ENCODE data around the gene ATN1.
A peak's percentile ranks its signal among the peaks of the same experiment; 100 is the strongest.

ATN1 gene

GRCh38 chr12:6928703-6929407, 1.1 kb downstream of the ATN1 start:
- peak; percentile 31 for DNase-seq

- DNase-seq: peak; percentile 41
Measured at GRCh38 chr12:6929466-6930452, 2.0 kb downstream of the ATN1 start.

GRCh38 chr12:6932766-6933165, 5.0 kb downstream of the ATN1 start:
- DNase-seq: no peak

- no peak for DNase-seq
Measured at GRCh38 chr12:6934110-6934509, 6.4 kb downstream of the ATN1 start.

- no peak for DNase-seq
Measured at GRCh38 chr12:6935371-6936193, 7.8 kb downstream of the ATN1 start.

GRCh38 chr12:6936194-6936635, 8.5 kb downstream of the ATN1 start:
- DNase-seq: no peak

DNA sequence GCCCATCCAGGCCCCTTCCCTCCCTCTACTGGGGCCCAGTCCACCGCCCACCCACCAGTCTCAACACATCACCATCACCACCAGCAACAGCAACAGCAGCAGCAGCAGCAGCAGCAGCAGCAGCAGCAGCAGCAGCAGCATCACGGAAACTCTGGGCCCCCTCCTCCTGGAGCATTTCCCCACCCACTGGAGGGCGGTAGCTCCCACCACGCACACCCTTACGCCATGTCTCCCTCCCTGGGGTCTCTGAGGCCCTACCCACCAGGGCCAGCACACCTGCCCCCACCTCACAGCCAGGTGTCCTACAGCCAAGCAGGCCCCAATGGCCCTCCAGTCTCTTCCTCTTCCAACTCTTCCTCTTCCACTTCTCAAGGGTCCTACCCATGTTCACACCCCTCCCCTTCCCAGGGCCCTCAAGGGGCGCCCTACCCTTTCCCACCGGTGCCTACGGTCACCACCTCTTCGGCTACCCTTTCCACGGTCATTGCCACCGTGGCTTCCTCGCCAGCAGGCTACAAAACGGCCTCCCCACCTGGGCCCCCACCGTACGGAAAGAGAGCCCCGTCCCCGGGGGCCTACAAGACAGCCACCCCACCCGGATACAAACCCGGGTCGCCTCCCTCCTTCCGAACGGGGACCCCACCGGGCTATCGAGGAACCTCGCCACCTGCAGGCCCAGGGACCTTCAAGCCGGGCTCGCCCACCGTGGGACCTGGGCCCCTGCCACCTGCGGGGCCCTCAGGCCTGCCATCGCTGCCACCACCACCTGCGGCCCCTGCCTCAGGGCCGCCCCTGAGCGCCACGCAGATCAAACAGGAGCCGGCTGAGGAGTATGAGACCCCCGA, 9.1 kb downstream of the ATN1 start:
- peak; percentile 75 for DNase-seq

GRCh38 chr12:6937481-6938352, 10.0 kb downstream of the ATN1 start:
- peak; percentile 95 for DNase-seq

GRCh38 chr12:6938353-6939190, 10.8 kb downstream of the ATN1 start:
- DNase-seq: no peak

DNA sequence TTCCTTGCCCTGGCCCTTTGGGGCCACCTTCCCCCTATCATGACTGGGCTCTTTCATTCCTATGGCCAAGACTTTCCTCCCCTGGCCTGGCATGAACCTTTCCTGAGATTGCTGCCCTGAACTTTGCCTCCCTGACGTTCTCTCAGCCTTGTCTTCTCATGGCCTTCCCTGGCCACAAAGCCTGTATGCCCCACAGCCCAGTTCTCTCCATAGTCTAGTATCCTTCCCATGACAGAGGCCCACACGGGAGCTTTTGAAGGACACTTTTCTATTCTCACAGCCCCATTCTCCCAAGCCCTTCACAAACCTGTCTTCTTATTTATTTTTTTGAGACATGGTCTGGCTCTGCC, 11.4 kb downstream of the ATN1 start:
- no peak for DNase-seq

GRCh38 chr12:6941267-6941666, 13.5 kb downstream of the ATN1 start:
- DNase-seq: no peak

GRCh38 chr12:6941782-6942181, 14.0 kb downstream of the ATN1 start:
- DNase-seq: no peak

GRCh38 chr12:6942331-6942665, 14.5 kb downstream of the ATN1 start:
- DNase-seq: peak; percentile 50

DNA sequence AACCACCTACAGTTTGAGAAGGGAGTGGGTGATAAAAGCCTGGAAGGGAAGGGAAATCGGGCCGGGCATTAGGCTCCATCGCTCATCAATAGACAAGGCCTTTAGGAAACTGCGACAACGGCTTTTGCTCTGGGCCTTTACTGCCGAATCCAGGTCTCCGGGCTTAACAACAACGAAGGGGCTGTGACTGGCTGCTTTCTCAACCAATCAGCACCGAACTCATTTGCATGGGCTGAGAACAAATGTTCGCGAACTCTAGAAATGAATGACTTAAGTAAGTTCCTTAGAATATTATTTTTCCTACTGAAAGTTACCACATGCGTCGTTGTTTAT, 15.6 kb downstream of the ATN1 start:
- DNase-seq: peak; percentile 86

- DNase-seq: peak; percentile 90
Measured at GRCh38 chr12:6943722-6944380, 16.1 kb downstream of the ATN1 start, which contains the start of the genes C12orf57 and RNU7-1. Gene C12orf57, plus strand, starts transcription at chr12:6944022. Its CDS starts 100 bp downstream, at chr12:6944122. Gene RNU7-1, plus strand, starts transcription at chr12:6943816.

- DNase-seq: peak; percentile 96
Measured at GRCh38 chr12:6944381-6945186, 16.8 kb downstream of the ATN1 start.

DNA sequence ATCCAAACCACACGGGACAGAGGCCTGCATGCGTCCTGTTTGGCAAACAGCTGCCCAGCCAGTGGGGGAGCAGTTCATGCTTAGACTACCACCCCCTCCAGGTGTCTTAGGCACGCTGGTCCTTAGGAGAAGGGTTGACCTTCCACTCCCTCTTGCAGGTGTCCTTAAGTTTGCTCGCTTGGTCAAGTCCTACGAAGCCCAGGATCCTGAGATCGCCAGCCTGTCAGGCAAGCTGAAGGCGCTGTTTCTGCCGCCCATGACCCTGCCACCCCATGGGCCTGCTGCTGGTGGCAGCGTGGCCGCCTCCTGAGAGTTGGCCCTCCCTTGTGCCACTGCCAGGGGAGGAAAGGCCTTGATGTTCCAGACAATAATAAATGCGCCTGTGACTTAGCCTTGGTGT, 17.9 kb downstream of the ATN1 start:
- DNase-seq: no peak

- no peak for DNase-seq
Measured at GRCh38 chr12:6946033-6946919, 18.5 kb downstream of the ATN1 start.
